T-helper 2 cell (primary cell): ENCODE measurements around the gene IKBKG.
"Not testable (repeated sequence)": the region's sequence is repeated elsewhere in the genome, so short reads cannot be mapped to it uniquely, and the experiment has no call there.

Experiments
- DNase-seq, 5 experiments: peaks; one replicate each; pipeline versions ENCODE4 v3.0.0 to v3.0.0-alpha.2; 2012 to 2022

Gene IKBKG

GRCh38 chrX:154607976-154608375, 60.6 kb downstream of the IKBKG start:
- DNase-seq, result not testable (repeated sequence)

DNA sequence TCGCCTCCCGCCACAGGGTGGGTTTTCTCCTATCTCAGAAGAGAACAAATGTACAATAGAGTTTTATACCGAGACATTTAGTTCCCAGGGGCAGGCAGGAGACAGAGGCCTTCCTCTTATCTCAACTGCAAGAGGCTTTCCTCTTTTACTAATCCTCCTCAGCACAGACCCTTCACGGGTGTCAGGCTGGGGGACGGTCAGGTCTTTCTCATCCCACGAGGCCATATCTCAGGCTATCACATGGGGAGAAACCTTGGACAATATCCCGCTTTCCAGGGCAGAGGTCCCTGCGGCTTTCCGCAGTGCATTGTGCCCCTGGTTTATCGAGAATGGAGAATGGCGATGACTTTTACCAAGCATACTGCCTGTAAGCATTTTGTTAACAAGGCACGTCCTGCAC, 61.4 kb downstream of the IKBKG start:
- not testable (repeated sequence) for DNase-seq

DNA sequence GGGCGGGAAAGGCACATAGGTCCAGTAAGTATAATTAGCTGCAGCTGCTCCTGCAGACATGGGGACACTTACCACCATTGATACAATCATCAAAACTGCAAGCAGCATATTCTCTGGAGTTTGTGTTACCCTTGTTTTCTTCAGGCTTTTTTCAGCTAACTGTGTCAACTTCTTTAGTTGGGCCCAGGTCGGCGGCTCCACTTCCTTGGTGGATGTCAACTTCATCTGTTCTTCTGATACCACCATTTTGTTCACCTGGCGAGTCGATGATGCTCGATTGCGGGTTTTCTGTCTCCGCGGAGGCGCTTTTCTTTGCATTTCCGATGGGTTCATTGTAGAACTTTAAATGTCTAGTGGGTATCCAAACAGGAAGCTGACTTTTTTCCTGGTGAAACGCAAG, 63.7 kb downstream of the IKBKG start:
- DNase-seq, result not testable (repeated sequence)

- DNase-seq, result not testable (repeated sequence)
These were observed 66.2 kb downstream of the IKBKG start for GRCh38 chrX:154613586-154613985.
